ENCODE measurements around the gene APOBR. TPM values are rescaled to one million over a fixed set of nuclear protein-coding genes. Genes with fewer than 3 reads are reported as not detected.

APOBR gene
- total and polyA plus RNA-seq, 2 of the 13 experiments (the other 11 are each of a cell fraction or from before 2014, with no cell fraction given), result 0.03 TPM; not detected in 1

GRCh38 chr16:28511801-28512789 lies 17.7 kb downstream of the APOBR start (continued):
- TF ChIP-seq HNF4A (CRISPR knock-in tag; IDR thresholded peaks at IDR 0.05) (peak; percentile 31; the same call in 1 of the 2 replicates), SRSF4 (IDR thresholded peaks at IDR 0.05; ENCODE audit: low read depth, low read length, poor library complexity, severe bottlenecking) (no peak), TGIF2 (CRISPR knock-in tag; IDR thresholded peaks at IDR 0.05) (no peak), KLF11 (CRISPR knock-in tag; IDR thresholded peaks at IDR 0.05) (no peak), ZNF772 (CRISPR knock-in tag; IDR thresholded peaks at IDR 0.05) (no peak), BRD4 (CRISPR knock-in tag; IDR thresholded peaks at IDR 0.05) (0 out of 2 replicates have a peak, but pooled peaks have one; percentile 35), ZSCAN20 (CRISPR knock-in tag; IDR thresholded peaks at IDR 0.05; ENCODE audit: borderline replicate concordance) (no peak), ZNF30 (CRISPR knock-in tag; IDR thresholded peaks at IDR 0.05) (no peak), EED (CRISPR knock-in tag; IDR thresholded peaks at IDR 0.05) (no peak), SAFB2 (CRISPR knock-in tag; IDR thresholded peaks at IDR 0.05; ENCODE audit: borderline replicate concordance, low read depth) (no peak), CBX2 (IDR thresholded peaks at IDR 0.05; ENCODE audit: low read depth, low read length) (no peak), CBX2 (CRISPR knock-in tag; IDR thresholded peaks at IDR 0.05; ENCODE audit: low read depth) (no peak), KLF16 (CRISPR knock-in tag; IDR thresholded peaks at IDR 0.05) (no peak), POLR2A (IDR thresholded peaks at IDR 0.05; ENCODE audit: insufficient read depth in 1 of 2, low read depth in 2 of 2, low read length in 2 of 2) (0 out of 4 replicates have a peak, but pooled peaks of 1 of the 2 experiments have one; percentile 41), ZNF33B (CRISPR knock-in tag; IDR thresholded peaks at IDR 0.05) (no peak), SALL1 (CRISPR knock-in tag; IDR thresholded peaks at IDR 0.05) (peak; percentile 53; the same call in 1 of the 2 replicates), ZNF598 (CRISPR knock-in tag; IDR thresholded peaks at IDR 0.05; ENCODE audit: borderline replicate concordance) (no peak), PCBP2 (optimal IDR thresholded peaks at IDR 0.05; ENCODE audit: low read depth, low read length, poor library complexity, severe bottlenecking) (no peak), THAP11 (CRISPR knock-in tag; IDR thresholded peaks at IDR 0.05) (no peak), AGO1 (IDR thresholded peaks at IDR 0.05; ENCODE audit: low read depth, low read length, poor library complexity, severe bottlenecking) (no peak), NFRKB (IDR thresholded peaks at IDR 0.05) (no peak), RORA (CRISPR knock-in tag; IDR thresholded peaks at IDR 0.05) (no peak), ZNF234 (CRISPR knock-in tag; conservative IDR thresholded peaks at IDR 0.05) (peak; percentile 64; the same call in 1 of the 2 replicates), SP5 (CRISPR knock-in tag; IDR thresholded peaks at IDR 0.05; ENCODE audit: borderline replicate concordance, low read depth) (peak; percentile 90)
- TF ChIP-seq, protein P1, sequence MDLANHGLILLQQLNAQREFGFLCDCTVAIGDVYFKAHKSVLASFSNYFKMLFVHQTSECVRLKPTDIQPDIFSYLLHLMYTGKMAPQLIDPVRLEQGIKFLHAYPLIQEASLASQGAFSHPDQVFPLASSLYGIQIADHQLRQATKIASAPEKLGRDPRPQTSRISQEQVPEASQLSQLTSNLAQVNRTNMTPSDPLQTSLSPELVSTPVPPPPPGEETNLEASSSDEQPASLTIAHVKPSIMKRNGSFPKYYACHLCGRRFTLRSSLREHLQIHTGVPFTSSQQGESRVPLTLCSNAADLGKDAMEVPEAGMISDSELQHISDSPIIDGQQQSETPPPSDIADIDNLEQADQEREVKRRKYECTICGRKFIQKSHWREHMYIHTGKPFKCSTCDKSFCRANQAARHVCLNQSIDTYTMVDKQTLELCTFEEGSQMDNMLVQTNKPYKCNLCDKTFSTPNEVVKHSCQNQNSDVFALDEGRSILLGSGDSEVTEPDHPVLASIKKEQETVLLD (CRISPR knock-in tag; IDR thresholded peaks at IDR 0.05; ENCODE audit: low read depth), result no peak
- TF ChIP-seq, protein P2, sequence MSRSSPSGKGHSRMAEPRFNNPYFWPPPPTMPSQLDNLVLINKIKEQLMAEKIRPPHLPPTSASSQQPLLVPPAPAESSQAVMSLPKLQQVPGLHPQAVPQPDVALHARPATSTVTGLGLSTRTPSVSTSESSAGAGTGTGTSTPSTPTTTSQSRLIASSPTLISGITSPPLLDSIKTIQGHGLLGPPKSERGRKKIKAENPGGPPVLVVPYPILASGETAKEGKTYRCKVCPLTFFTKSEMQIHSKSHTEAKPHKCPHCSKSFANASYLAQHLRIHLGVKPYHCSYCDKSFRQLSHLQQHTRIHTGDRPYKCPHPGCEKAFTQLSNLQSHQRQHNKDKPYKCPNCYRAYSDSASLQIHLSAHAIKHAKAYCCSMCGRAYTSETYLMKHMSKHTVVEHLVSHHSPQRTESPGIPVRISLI (CRISPR knock-in tag; IDR thresholded peaks at IDR 0.05; ENCODE audit: borderline replicate concordance), result no peak
- TF ChIP-seq, protein P3, sequence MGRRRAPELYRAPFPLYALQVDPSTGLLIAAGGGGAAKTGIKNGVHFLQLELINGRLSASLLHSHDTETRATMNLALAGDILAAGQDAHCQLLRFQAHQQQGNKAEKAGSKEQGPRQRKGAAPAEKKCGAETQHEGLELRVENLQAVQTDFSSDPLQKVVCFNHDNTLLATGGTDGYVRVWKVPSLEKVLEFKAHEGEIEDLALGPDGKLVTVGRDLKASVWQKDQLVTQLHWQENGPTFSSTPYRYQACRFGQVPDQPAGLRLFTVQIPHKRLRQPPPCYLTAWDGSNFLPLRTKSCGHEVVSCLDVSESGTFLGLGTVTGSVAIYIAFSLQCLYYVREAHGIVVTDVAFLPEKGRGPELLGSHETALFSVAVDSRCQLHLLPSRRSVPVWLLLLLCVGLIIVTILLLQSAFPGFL (CRISPR knock-in tag; IDR thresholded peaks at IDR 0.05), result no peak

Measured in HepG2 (cell line).